Cardiac muscle cell (in vitro differentiated cells and primary cell): ENCODE results near the gene ADK. TPM values are rescaled to one million over a fixed set of nuclear protein-coding genes. Genes with fewer than 3 reads are reported as not detected.

Experiments
- DNase-seq, 2 donors: peaks; one replicate each; pipeline versions ENCODE4 v3.0.0 to v3.0.0-alpha.2; 2010 to 2017; ENCODE audit warnings: low read depth in 1 of 2, low spot score in 1 of 2
- H3K27ac ChIP-seq: fragments of 200-600 bp; sonication (generic); 2 replicates; pipeline ENCODE4 v1.5.1; 2016
- H3K27me3 ChIP-seq: fragments of 200-600 bp; sonication (generic); 2 replicates; pipeline ENCODE4 v1.6.0; 2016; ENCODE audit warnings: control low read depth
- H3K36me3 ChIP-seq: fragments of 200-600 bp; sonication (generic); 2 replicates; pipeline ENCODE4 v1.5.1; 2016; ENCODE audit warnings: control low read depth
- H3K4me1 ChIP-seq: fragments of 200-600 bp; sonication (generic); 2 replicates; pipeline ENCODE4 v1.8.1; 2017; ENCODE audit warnings: low read depth, mild to moderate bottlenecking, mixed run types
- H3K4me3 ChIP-seq: fragments of 200-600 bp; sonication (generic); 2 replicates; pipeline ENCODE4 v1.5.1; 2016; ENCODE audit warnings: mild to moderate bottlenecking
- H3K9me3 ChIP-seq: fragments of 200-600 bp; sonication (generic); 2 replicates; pipeline ENCODE4 v1.5.1; 2017; ENCODE audit warnings: low read depth, mild to moderate bottlenecking, control low read depth
- CTCF ChIP-seq: IDR thresholded peaks from 2 replicates; pipeline ENCODE4 v1.5.1; 2012; ENCODE audit warnings: low read depth, mild to moderate bottlenecking, low read length
- polyA plus RNA-seq: library from polyadenylated mRNA; unstranded; fragments of >200 nt; fragmentation: Nextera tagmentation; extraction: Ambion mirVana; gene quantifications from 2 replicates; pipeline ENCODE4 v1.2.1, GENCODE V29; 2016
- total RNA-seq: library from RNA; depleted of rRNA; stranded (reverse); fragments of >200 nt; gene quantifications from 2 replicates; pipeline ENCODE4 v1.2.3, GENCODE V29; 2016

The ADK gene
- total and polyA plus RNA-seq, 2 experiments from 2014 or later: 24.8 to 57.4 TPM

- TF ChIP-seq CTCF: no peak
- H3K27me3 ChIP-seq: no peaks in the 10 kb centered on the region
- DNase-seq: no peak
- H3K9me3 ChIP-seq: no peaks in the 10 kb centered on the region
- H3K4me1 ChIP-seq: no peaks in the 10 kb centered on the region
- H3K4me3 ChIP-seq: no peak overlapping the region
- H3K36me3 ChIP-seq: no peaks in the 10 kb centered on the region
- H3K27ac ChIP-seq: no peak overlapping the region
These were observed 233.7 kb downstream of the ADK start for GRCh38 chr10:74384615-74385183.

GRCh38 chr10:74388801-74389200 is 237.8 kb downstream of the ADK start:
- Histone ChIP-seq H3K36me3 (no peaks in the 10 kb centered on the region), H3K27me3 (no peaks in the 10 kb centered on the region), H3K9me3 (no peaks in the 10 kb centered on the region), H3K27ac (no peak overlapping the region), H3K4me1 (no peaks in the 10 kb centered on the region), H3K4me3 (no peak overlapping the region)
- no peak for DNase-seq
- no peak for TF ChIP-seq CTCF

- no peak overlapping the region for H3K4me3 ChIP-seq
- no peaks in the 10 kb centered on the region for H3K36me3 ChIP-seq
- TF ChIP-seq CTCF: no peak
- H3K27ac ChIP-seq: no peak overlapping the region
- no peaks in the 10 kb centered on the region for H3K9me3 ChIP-seq
- no peaks in the 10 kb centered on the region for H3K4me1 ChIP-seq
- no peaks in the 10 kb centered on the region for H3K27me3 ChIP-seq
- DNase-seq: no peak
These were observed 240.8 kb downstream of the ADK start for GRCh38 chr10:74391786-74392185.

GRCh38 chr10:74394416-74394969 is 243.5 kb downstream of the ADK start:
- no peaks in the 10 kb centered on the region for H3K36me3 ChIP-seq
- H3K4me3 ChIP-seq: no peak overlapping the region
- no peak overlapping the region for H3K27ac ChIP-seq
- DNase-seq: no peak
- H3K9me3 ChIP-seq: no peaks in the 10 kb centered on the region
- no peaks in the 10 kb centered on the region for H3K27me3 ChIP-seq
- TF ChIP-seq CTCF: no peak
- H3K4me1 ChIP-seq: no peaks in the 10 kb centered on the region

GRCh38 chr10:74400186-74400585 is 249.2 kb downstream of the ADK start:
- no peak for TF ChIP-seq CTCF
- Histone ChIP-seq H3K27ac (no peak overlapping the region), H3K27me3 (no peaks in the 10 kb centered on the region), H3K9me3 (no peaks in the 10 kb centered on the region), H3K4me1 (no peaks in the 10 kb centered on the region), H3K4me3 (no peak overlapping the region), H3K36me3 (no peaks in the 10 kb centered on the region)
- DNase-seq: no peak
